HCT116 (cell line): ENCODE results near the gene EYA2. TPM values are rescaled to one million over a fixed set of nuclear protein-coding genes. Genes with fewer than 3 reads are reported as not detected.

Experiments used
- ATAC-seq: fragments of 200-7000 bp; cut with Tn5 transposase; 2 replicates; pipeline ENCODE4 v1.9.1; 2020; ENCODE audit warnings: mild to moderate bottlenecking, moderate library complexity
- BruUV-seq: library from RNA; stranded (reverse); fragments of 400-500 nt; replicated peaks from 2 replicates; lab custom pipeline; 2021; lab: Mats Ljungman, UMichigan
- CTCF ChIA-PET: fragments of 300-600 bp; sonication (Branson Sonifier 250); formaldehyde crosslinking; loops from one replicate; lab custom pipeline; 2021; ENCODE audit warnings: antibody characterized with exemption; lab: Charles Lee
- POLR2A ChIA-PET: fragments of 300-600, 350-600 bp; sonication (Branson Sonifier 250); formaldehyde crosslinking; loops from one replicate; lab custom pipeline; 2021; ENCODE audit warnings: antibody characterized with exemption; lab: Charles Lee
- RAD21 ChIA-PET, 2 experiments: fragments of 300-600 bp; sonication (Branson Sonifier 250); formaldehyde crosslinking; loops; one replicate each; lab custom pipeline; 2023; ENCODE audit warnings: low total read pairs in 2 of 2; ENCODE audit not compliant: uncharacterized antibody in 2 of 2, unreplicated experiment in 2 of 2, low non-redundant PET in 1 of 2; lab: Charles Lee
- DNase-seq: peaks from one replicate; pipeline ENCODE4 v3.0.0-alpha.2; 2010; ENCODE audit warnings: low read depth, low spot score
- H2AFZ ChIP-seq: fragments of 200-600 bp; shearing (Covaris generic), sonication (generic); 2 replicates; pipeline ENCODE4 v1.6.1; 2017; ENCODE audit warnings: low read depth, mixed run types, mixed read lengths, antibody characterized with exemption, low read length; ENCODE audit not compliant: poor library complexity, severe bottlenecking
- H3K27ac ChIP-seq: 2 replicates; pipeline ENCODE4 v1.5.1; 2012; ENCODE audit warnings: low read depth, low read length
- H3K27me3 ChIP-seq: fragments of 200-600 bp; sonication (generic); 2 replicates; pipeline ENCODE4 v1.6.1; 2016; ENCODE audit warnings: mixed run types, low read length, mixed read lengths; ENCODE audit not compliant: insufficient read depth
- H3K36me3 ChIP-seq, 2 experiments: fragments of 200-500 bp in 1 of 2; fragments of 200-600 bp in 1 of 2; sonication (Bioruptor generic) in 1 of 2; sonication (generic) in 1 of 2; 2 replicates each; pipeline versions ENCODE4 v1.5.1 to v1.6.1; 2014 to 2016; ENCODE audit warnings: low read length in 2 of 2, inconsistent platforms in 1 of 2, mixed read lengths in 1 of 2, mixed run types in 1 of 2; ENCODE audit not compliant: insufficient read depth in 2 of 2, control insufficient read depth in 1 of 2
- H3K4me1 ChIP-seq, 2 experiments: fragments of 200-600 bp in 1 of 2; sonication (generic) in 1 of 2; 2 replicates each; pipeline versions ENCODE4 v1.5.1 to v1.6.1; 2012 to 2017; ENCODE audit warnings: low read length in 2 of 2, inconsistent platforms in 1 of 2, mild to moderate bottlenecking in 1 of 2, mixed read lengths in 1 of 2, mixed run types in 1 of 2, moderate library complexity in 1 of 2; ENCODE audit not compliant: insufficient read depth in 2 of 2, control insufficient read depth in 1 of 2
- H3K4me2 ChIP-seq: fragments of 200-600 bp; sonication (generic); 2 replicates; pipeline ENCODE4 v1.6.1; 2017; ENCODE audit warnings: mixed run types, low read length, mixed read lengths
- H3K4me3 ChIP-seq, 2 experiments: fragments of 200-600 bp in 1 of 2; sonication (generic) in 1 of 2; replicated peaks in 1 of 2; 2 replicates each; pipeline ENCODE4 v1.5.1; 2011 to 2016; ENCODE audit warnings: low read length in 2 of 2, control low read depth in 1 of 2, low read depth in 1 of 2, mild to moderate bottlenecking in 1 of 2, mixed read lengths in 1 of 2, mixed run types in 1 of 2
- H3K79me2 ChIP-seq: fragments of 200-600 bp; sonication (generic); 2 replicates; pipeline ENCODE4 v1.6.1; 2017; ENCODE audit warnings: mild to moderate bottlenecking, mixed run types, low read length, moderate library complexity, mixed read lengths; ENCODE audit not compliant: insufficient read depth
- H3K9ac ChIP-seq: fragments of 200-600 bp; sonication (generic); 2 replicates; pipeline ENCODE4 v1.6.1; 2016; ENCODE audit warnings: low read length, mixed read lengths
- H3K9me2 ChIP-seq: fragments of 200-600 bp; sonication (generic), shearing (Covaris generic); 2 replicates; pipeline ENCODE4 v1.6.1; 2017; ENCODE audit warnings: mixed run types, mild to moderate bottlenecking, moderate library complexity; ENCODE audit not compliant: insufficient read depth
- H3K9me3 ChIP-seq, 2 experiments: fragments of 200-500 bp in 1 of 2; fragments of 200-600 bp in 1 of 2; sonication (Bioruptor generic) in 1 of 2; sonication (generic) in 1 of 2; 2 replicates each; pipeline ENCODE4 v1.6.1; 2014 to 2017; ENCODE audit warnings: low read length in 2 of 2, mixed read lengths in 2 of 2, inconsistent platforms in 1 of 2, low read depth in 1 of 2, mild to moderate bottlenecking in 1 of 2, mixed run types in 1 of 2, moderate library complexity in 1 of 2; ENCODE audit not compliant: control insufficient read depth in 1 of 2, insufficient read depth in 1 of 2
- H4K20me1 ChIP-seq: fragments of 200-600 bp; sonication (generic), shearing (Covaris generic); 2 replicates; pipeline ENCODE4 v1.6.1; 2017; ENCODE audit warnings: mixed run types, mild to moderate bottlenecking, moderate library complexity; ENCODE audit not compliant: insufficient read depth
- EZH2 ChIP-seq: fragments of 200-600 bp; sonication (generic); IDR thresholded peaks from 2 replicates; pipeline ENCODE4 v1.6.1; 2017; ENCODE audit warnings: antibody characterized with exemption, mixed run types
- EZH2phosphoT487 ChIP-seq: fragments of 200-600 bp; IDR thresholded peaks from 2 replicates; pipeline ENCODE4 v1.6.1; 2018; ENCODE audit warnings: antibody characterized with exemption, borderline replicate concordance
- JUND ChIP-seq: IDR thresholded peaks from 2 replicates; pipeline ENCODE4 v1.6.1; 2012
- POLR2A ChIP-seq: IDR thresholded peaks from 2 replicates; pipeline ENCODE4 v1.7.0; 2011; ENCODE audit warnings: borderline replicate concordance; ENCODE audit not compliant: insufficient read depth, insufficient read length; ENCODE audit errors: extremely low read depth
- POLR2AphosphoS5 ChIP-seq: IDR thresholded peaks from 2 replicates; pipeline ENCODE4 v1.6.1; 2011; ENCODE audit warnings: mild to moderate bottlenecking, low read depth, low read length, moderate library complexity
- SIN3A ChIP-seq: IDR thresholded peaks from 2 replicates; pipeline ENCODE4 v1.6.1; 2012; ENCODE audit warnings: low read depth
- TCF7L2 ChIP-seq: IDR thresholded peaks from 2 replicates; pipeline ENCODE4 v1.7.0; 2011; ENCODE audit warnings: borderline replicate concordance, inconsistent platforms; ENCODE audit not compliant: insufficient read depth, insufficient read length; ENCODE audit errors: extremely low read depth
- YY1 ChIP-seq: IDR thresholded peaks from 2 replicates; pipeline ENCODE4 v1.6.1; 2011; ENCODE audit warnings: low read length, low read depth, moderate library complexity, mild to moderate bottlenecking; ENCODE audit not compliant: insufficient replicate concordance; ENCODE audit errors: extremely low read depth
- ZBTB33 ChIP-seq: IDR thresholded peaks from 2 replicates; pipeline ENCODE4 v1.6.1; 2011; ENCODE audit warnings: mild to moderate bottlenecking, low read length, moderate library complexity; ENCODE audit not compliant: insufficient replicate concordance; ENCODE audit errors: extremely low read depth
- ZFX ChIP-seq: fragments of 450-650 bp; IDR thresholded peaks from 2 replicates; pipeline ENCODE4 v1.6.1; 2017
- ZNF274 ChIP-seq: fragments of 200-500 bp; sonication (Bioruptor generic); IDR thresholded peaks from 2 replicates; pipeline ENCODE4 v1.6.1; 2014; ENCODE audit warnings: mild to moderate bottlenecking, low read depth, low read length, inconsistent platforms
- intact Hi-C: fragments of 100-400 bp; cut with micrococcal nuclease; formaldehyde crosslinking; loops from 2 replicates; pipeline ENCODE4 v1.10.0; 2022
- total RNA-seq: library from RNA; stranded (reverse); gene quantifications from one replicate; pipeline ENCODE4 v1.2.1, GENCODE V29; 2021; ENCODE audit not compliant: unreplicated experiment

Gene EYA2
- total RNA-seq, 1 experiment from 2014 or later, result not detected

DNA sequence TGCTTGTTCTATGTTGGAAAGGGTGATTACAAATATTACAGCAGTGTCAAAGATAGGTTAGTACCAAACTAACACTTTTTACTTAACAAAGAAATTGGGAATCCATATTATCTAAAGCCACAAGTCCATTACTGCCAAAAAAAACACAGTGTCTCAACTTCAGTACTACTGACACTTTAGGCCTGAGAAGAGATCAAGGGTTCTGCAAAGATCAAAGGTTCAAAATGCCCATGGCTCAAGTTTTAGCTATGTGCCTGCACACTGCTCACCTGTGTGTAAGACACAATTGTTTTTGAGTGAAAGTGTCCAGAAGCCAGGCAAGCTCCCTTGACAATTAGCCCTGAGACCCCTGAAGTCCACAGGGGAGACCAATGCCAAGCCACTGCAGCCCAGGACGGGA is 329.3 kb downstream of the EYA2 start:
- RAD21 ChIA-PET, result interaction anchor here in 1 of 2 experiments (0.6 kb wide), 1 partner anchor 157 kb away, joined by 4 read pairs; no protein-coding TSS in a partner anchor
- intact Hi-C loops, result no loop called here
- H2AFZ ChIP-seq, result no peak overlapping the region
- peaks cover 31 to 45% of the 10 kb centered on the region in 2 experiments for H3K36me3 ChIP-seq
- no peaks in the 10 kb centered on the region for H3K4me1 ChIP-seq
- no peaks in the 10 kb centered on the region for H3K27me3 ChIP-seq
- no peaks in the 10 kb centered on the region for H4K20me1 ChIP-seq
- no peaks in the 10 kb centered on the region for H3K9me3 ChIP-seq
- no peak for DNase-seq
- CTCF ChIA-PET, result interaction anchor here (1.7 to 2.5 kb wide), 2 partner anchors 17 to 160 kb away, joined by 6 to 9 read pairs; no protein-coding TSS in a partner anchor
- H3K4me3 ChIP-seq, result no peak overlapping the region
- no peak overlapping the region for H3K27ac ChIP-seq
- POLR2A ChIA-PET, result no interaction called here
- H3K4me2 ChIP-seq, result no peak overlapping the region
- 0 out of 2 replicates have a peak, but pooled peaks cover 4% of the 10 kb centered on the region for H3K79me2 ChIP-seq
- H3K9ac ChIP-seq, result no peak overlapping the region
- no TSS peak for BruUV-seq
- no peak for ATAC-seq
- TF ChIP-seq EZH2phosphoT487 (no peak), TCF7L2 (no peak), POLR2A (no peak), JUND (no peak)
- H3K9me2 ChIP-seq, result no peaks in the 10 kb centered on the region

- H3K27me3 ChIP-seq, result no peaks in the 10 kb centered on the region
- intact Hi-C loops, result no loop called here
- no peak overlapping the region for H3K9ac ChIP-seq
- ChIA-PET CTCF (interaction anchor here (2.5 kb wide), 1 partner anchor 18 kb away, joined by 9 read pairs; no protein-coding TSS in a partner anchor), POLR2A (no interaction called here), RAD21 (interaction anchor here in 1 of 2 experiments (0.6 kb wide), 1 partner anchor 157 kb away, joined by 4 read pairs; no protein-coding TSS in a partner anchor)
- ATAC-seq, result no peak
- H3K4me3 ChIP-seq, result no peak overlapping the region
- H3K36me3 ChIP-seq, result peaks cover 36 to 45% of the 10 kb centered on the region in 2 experiments
- no peaks in the 10 kb centered on the region for H3K9me3 ChIP-seq
- H4K20me1 ChIP-seq, result no peaks in the 10 kb centered on the region
- H3K4me1 ChIP-seq, result no peaks in the 10 kb centered on the region
- no peak for TF ChIP-seq EZH2phosphoT487
- TF ChIP-seq ZBTB33, result no peak
- TF ChIP-seq POLR2A, result no peak
- no peak for TF ChIP-seq ZNF274
- no peak for TF ChIP-seq YY1
- TF ChIP-seq SIN3A, result no peak
- no peak for TF ChIP-seq EZH2
- TF ChIP-seq POLR2AphosphoS5, result no peak
- no peak for TF ChIP-seq ZFX
- BruUV-seq, result no TSS peak
- no peak overlapping the region for H3K27ac ChIP-seq
- 0 out of 2 replicates have a peak, but pooled peaks cover 4% of the 10 kb centered on the region for H3K79me2 ChIP-seq
- no peaks in the 10 kb centered on the region for H3K9me2 ChIP-seq
- H3K4me2 ChIP-seq, result no peak overlapping the region
- H2AFZ ChIP-seq, result no peak overlapping the region
- no peak for DNase-seq
Measured at GRCh38 chr20:47224300-47224791, 329.7 kb downstream of the EYA2 start.
